DOHH2 (cell line): ENCODE data around the gene ABHD16B.

Source experiments
- H3F3A ChIP-seq: fragments of 200-600 bp; sonication (generic), shearing (Covaris generic); 2 replicates; pipeline ENCODE4 v1.6.0; 2016; ENCODE audit warnings: antibody characterized with exemption, mild to moderate bottlenecking; ENCODE audit not compliant: control insufficient read depth, insufficient read depth
- H3K27ac ChIP-seq: fragments of 200-600 bp; sonication (generic); 2 replicates; pipeline ENCODE4 v1.5.1; 2014; ENCODE audit warnings: low read depth, mild to moderate bottlenecking, low read length, moderate library complexity
- H3K27me3 ChIP-seq: fragments of 200-600 bp; sonication (generic); 2 replicates; pipeline ENCODE4 v1.6.1; 2014; ENCODE audit warnings: mild to moderate bottlenecking, low read length, mixed read lengths; ENCODE audit not compliant: control insufficient read depth
- H3K36me3 ChIP-seq: fragments of 200-600 bp; sonication (generic); 2 replicates; pipeline ENCODE4 v1.6.1; 2014; ENCODE audit warnings: mild to moderate bottlenecking, low read length, moderate library complexity, mixed read lengths; ENCODE audit not compliant: control insufficient read depth
- H3K4me1 ChIP-seq: fragments of 200-600 bp; sonication (generic); 2 replicates; pipeline ENCODE4 v1.6.1; 2014; ENCODE audit warnings: mild to moderate bottlenecking, low read length, mixed read lengths; ENCODE audit not compliant: control insufficient read depth
- H3K4me2 ChIP-seq: fragments of 200-600 bp; sonication (generic); 2 replicates; pipeline ENCODE4 v1.6.0; 2014; ENCODE audit warnings: mild to moderate bottlenecking, low read length, moderate library complexity
- H3K4me3 ChIP-seq: fragments of 200-600 bp; sonication (generic); 2 replicates; pipeline ENCODE4 v1.5.1; 2014; ENCODE audit warnings: mild to moderate bottlenecking, low read length, mixed read lengths
- H3K79me2 ChIP-seq: fragments of 200-600 bp; sonication (generic); 2 replicates; pipeline ENCODE4 v1.6.1; 2014; ENCODE audit warnings: mild to moderate bottlenecking, low read length, mixed read lengths; ENCODE audit not compliant: control insufficient read depth
- H3K9me2 ChIP-seq: fragments of 200-600 bp; sonication (generic); replicated peaks from 2 replicates; pipeline ENCODE4 v1.6.1; 2014; ENCODE audit warnings: mild to moderate bottlenecking, low read length, mixed read lengths; ENCODE audit not compliant: control insufficient read depth
- H3K9me3 ChIP-seq: fragments of 200-600 bp; sonication (generic); 2 replicates; pipeline ENCODE4 v1.6.1; 2014; ENCODE audit warnings: antibody characterized with exemption, low read length, mixed read lengths; ENCODE audit not compliant: control insufficient read depth, insufficient read depth
- H4K20me1 ChIP-seq: fragments of 200-600 bp; sonication (generic); 2 replicates; pipeline ENCODE4 v1.6.0; 2014; ENCODE audit warnings: low read depth, mild to moderate bottlenecking, antibody characterized with exemption, low read length, moderate library complexity; ENCODE audit not compliant: control insufficient read depth, insufficient read depth
- EZH2phosphoT487 ChIP-seq: fragments of 200-600 bp; sonication (generic); IDR thresholded peaks from 2 replicates; pipeline ENCODE4 v1.6.1; 2017; ENCODE audit warnings: borderline replicate concordance, mild to moderate bottlenecking, antibody characterized with exemption, low read length, moderate library complexity, mixed read lengths
- TF ChIP-seq, protein P1 (sequence below): fragments of 200-600 bp; sonication (generic); IDR thresholded peaks from one replicate; pipeline ENCODE4 v1.5.1; 2014; ENCODE audit warnings: antibody characterized with exemption, mild to moderate bottlenecking, low read depth, low read length; ENCODE audit not compliant: poor library complexity, severe bottlenecking

The ABHD16B gene

DNA sequence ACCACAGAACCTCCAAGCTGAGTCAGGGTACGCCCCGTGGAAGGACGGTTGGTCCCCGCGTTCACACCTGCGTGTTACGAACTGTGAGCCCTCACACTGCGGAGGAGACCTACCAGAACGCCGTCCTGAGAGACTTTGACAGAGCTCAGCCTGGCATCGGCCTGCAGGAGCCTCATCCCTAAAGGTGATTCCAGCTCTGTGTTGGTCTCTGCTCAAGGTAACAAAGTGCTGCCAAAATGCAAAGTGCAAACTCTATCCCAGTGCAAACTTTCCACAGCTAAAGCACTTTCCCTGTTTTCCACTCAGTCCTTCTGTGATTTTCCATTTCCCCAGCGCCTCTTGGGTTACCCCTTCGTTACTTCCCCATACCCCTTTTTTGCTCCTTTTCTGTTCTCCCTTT is 21.7 kb upstream of the ABHD16B start:
- Histone ChIP-seq H3K4me1 (no peaks in the 10 kb centered on the region), H3K27ac (no peak overlapping the region), H3K36me3 (no peaks in the 10 kb centered on the region), H3K9me3 (no peaks in the 10 kb centered on the region), H3F3A (no peaks in the 10 kb centered on the region), H4K20me1 (no peaks in the 10 kb centered on the region), H3K9me2 (no peaks in the 10 kb centered on the region), H3K79me2 (no peaks in the 10 kb centered on the region), H3K4me2 (no peak overlapping the region), H3K4me3 (no peak overlapping the region), H3K27me3 (peaks cover 20% of the 10 kb centered on the region)
- TF ChIP-seq, protein P1, sequence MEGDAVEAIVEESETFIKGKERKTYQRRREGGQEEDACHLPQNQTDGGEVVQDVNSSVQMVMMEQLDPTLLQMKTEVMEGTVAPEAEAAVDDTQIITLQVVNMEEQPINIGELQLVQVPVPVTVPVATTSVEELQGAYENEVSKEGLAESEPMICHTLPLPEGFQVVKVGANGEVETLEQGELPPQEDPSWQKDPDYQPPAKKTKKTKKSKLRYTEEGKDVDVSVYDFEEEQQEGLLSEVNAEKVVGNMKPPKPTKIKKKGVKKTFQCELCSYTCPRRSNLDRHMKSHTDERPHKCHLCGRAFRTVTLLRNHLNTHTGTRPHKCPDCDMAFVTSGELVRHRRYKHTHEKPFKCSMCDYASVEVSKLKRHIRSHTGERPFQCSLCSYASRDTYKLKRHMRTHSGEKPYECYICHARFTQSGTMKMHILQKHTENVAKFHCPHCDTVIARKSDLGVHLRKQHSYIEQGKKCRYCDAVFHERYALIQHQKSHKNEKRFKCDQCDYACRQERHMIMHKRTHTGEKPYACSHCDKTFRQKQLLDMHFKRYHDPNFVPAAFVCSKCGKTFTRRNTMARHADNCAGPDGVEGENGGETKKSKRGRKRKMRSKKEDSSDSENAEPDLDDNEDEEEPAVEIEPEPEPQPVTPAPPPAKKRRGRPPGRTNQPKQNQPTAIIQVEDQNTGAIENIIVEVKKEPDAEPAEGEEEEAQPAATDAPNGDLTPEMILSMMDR: no peak
- no peak for TF ChIP-seq EZH2phosphoT487

DNA sequence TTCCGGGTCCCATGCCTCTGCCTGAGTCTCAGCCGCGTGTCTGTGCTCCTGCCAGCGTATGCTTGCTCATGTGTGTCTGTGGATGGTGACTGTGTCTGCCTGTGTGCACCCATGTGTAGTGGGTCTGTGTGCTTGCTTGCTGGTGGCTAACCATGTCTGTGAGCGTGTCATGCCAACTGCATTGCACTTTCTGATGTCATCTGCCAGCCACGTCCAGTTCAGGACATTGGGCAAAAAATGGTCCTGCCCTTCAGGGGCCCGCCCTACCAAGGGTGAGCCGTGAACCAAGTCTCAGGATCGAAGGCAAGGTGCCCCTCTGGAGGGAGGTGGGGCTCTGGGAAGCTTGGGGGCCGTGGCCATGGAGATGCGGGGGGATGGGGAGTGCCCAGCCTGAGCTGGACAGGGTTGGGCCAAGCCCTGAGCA is 20.9 kb upstream of the ABHD16B start:
- TF ChIP-seq, protein P1: no peak
- no peak for TF ChIP-seq EZH2phosphoT487
- Histone ChIP-seq H4K20me1 (no peaks in the 10 kb centered on the region), H3K27me3 (peaks cover 27% of the 10 kb centered on the region), H3K27ac (no peak overlapping the region), H3K4me2 (no peak overlapping the region), H3F3A (no peaks in the 10 kb centered on the region), H3K36me3 (no peaks in the 10 kb centered on the region), H3K79me2 (no peaks in the 10 kb centered on the region), H3K9me3 (no peaks in the 10 kb centered on the region), H3K9me2 (no peaks in the 10 kb centered on the region), H3K4me1 (no peaks in the 10 kb centered on the region), H3K4me3 (no peak overlapping the region)

DNA sequence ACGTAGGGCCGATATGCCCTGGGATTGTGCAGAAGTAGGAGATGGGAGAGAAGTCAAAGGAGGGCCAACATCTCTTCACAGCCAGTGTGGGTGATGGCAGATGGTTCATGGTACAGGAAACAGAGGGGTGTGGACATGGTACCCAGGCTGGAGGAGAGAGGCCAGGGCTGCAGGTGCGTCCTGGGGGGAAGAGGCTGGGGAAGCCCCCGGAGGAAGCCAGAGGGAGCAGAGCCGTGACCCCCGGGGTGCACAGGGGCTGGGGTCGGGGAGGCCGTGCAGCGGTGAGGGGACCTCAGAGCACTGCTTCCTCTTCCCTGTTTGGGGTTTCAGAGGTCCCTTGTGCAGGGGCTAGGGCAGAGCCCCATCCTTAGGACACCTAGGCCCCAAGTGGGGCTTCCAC is 19.0 kb upstream of the ABHD16B start:
- no peaks in the 10 kb centered on the region for H3K79me2 ChIP-seq
- H3K9me3 ChIP-seq: no peaks in the 10 kb centered on the region
- no peaks in the 10 kb centered on the region for H3K4me1 ChIP-seq
- no peak overlapping the region for H3K4me3 ChIP-seq
- no peaks in the 10 kb centered on the region for H4K20me1 ChIP-seq
- no peaks in the 10 kb centered on the region for H3K36me3 ChIP-seq
- no peaks in the 10 kb centered on the region for H3F3A ChIP-seq
- no peak for TF ChIP-seq EZH2phosphoT487
- TF ChIP-seq, protein P1: no peak
- no peak overlapping the region for H3K4me2 ChIP-seq
- H3K27ac ChIP-seq: no peak overlapping the region
- H3K27me3 ChIP-seq: peaks cover 40% of the 10 kb centered on the region
- no peaks in the 10 kb centered on the region for H3K9me2 ChIP-seq

DNA sequence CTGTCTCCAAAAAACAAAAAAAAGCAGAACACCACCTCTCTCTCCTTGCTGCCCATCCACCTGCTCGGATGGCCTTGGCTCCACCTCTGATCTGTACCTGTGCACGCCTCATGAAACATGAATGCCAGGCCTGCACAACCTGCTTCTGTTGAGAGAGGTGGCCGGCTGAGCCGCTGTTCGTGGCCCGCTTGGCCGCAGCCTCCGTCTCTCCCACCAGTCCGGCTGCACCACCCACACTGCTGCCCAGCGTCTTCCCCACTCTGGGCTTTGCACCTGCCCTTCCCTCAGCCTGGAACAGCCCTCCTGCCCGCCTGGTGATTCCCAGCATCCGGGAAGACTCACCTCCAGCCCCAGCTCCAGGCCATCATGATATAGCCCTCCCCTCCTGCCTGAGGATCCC is 18.1 kb upstream of the ABHD16B start:
- Histone ChIP-seq H3K9me2 (no peaks in the 10 kb centered on the region), H3K4me3 (no peak overlapping the region), H3F3A (no peaks in the 10 kb centered on the region), H3K27me3 (peaks cover 44% of the 10 kb centered on the region), H3K36me3 (no peaks in the 10 kb centered on the region), H3K4me2 (no peak overlapping the region), H3K27ac (no peak overlapping the region), H4K20me1 (no peaks in the 10 kb centered on the region), H3K79me2 (no peaks in the 10 kb centered on the region), H3K9me3 (no peaks in the 10 kb centered on the region), H3K4me1 (no peaks in the 10 kb centered on the region)
- no peak for TF ChIP-seq EZH2phosphoT487
- TF ChIP-seq, protein P1: no peak
